22Rv1 (cell line): Measurements from ENCODE around the gene MYH6.

ENCODE experiments used
- H3K27ac ChIP-seq: fragments of 450-650 bp; 2 replicates; pipeline ENCODE4 v1.5.1; 2017
- CTCF ChIP-seq: fragments of 450-650 bp; IDR thresholded peaks from 2 replicates; pipeline ENCODE4 v1.5.1; 2017; ENCODE audit warnings: mild to moderate bottlenecking
- ZFX ChIP-seq: fragments of 450-650 bp; IDR thresholded peaks from 2 replicates; pipeline ENCODE4 v1.6.1; 2017; ENCODE audit warnings: antibody characterized with exemption, borderline replicate concordance

MYH6 gene

GRCh38 chr14:23335623-23336022 is 72.5 kb downstream of the MYH6 start:
- no peak for TF ChIP-seq CTCF
- TF ChIP-seq ZFX = no peak
- no peak overlapping the region for H3K27ac ChIP-seq
